CD14-positive monocyte (primary cell): Measurements from ENCODE around the gene FZD7. TPM values are rescaled to one million over a fixed set of nuclear protein-coding genes. Genes with fewer than 3 reads are reported as not detected.

Source experiments
- DNase-seq, 3 donors: peaks; one replicate each; pipeline ENCODE4 v3.0.0-alpha.2; 2011 to 2022
- H2AFZ ChIP-seq: 2 replicates; pipeline ENCODE4 v1.6.0; 2012; ENCODE audit warnings: mild to moderate bottlenecking, low read depth, low read length, inconsistent platforms; ENCODE audit not compliant: insufficient read depth, poor library complexity, severe bottlenecking
- H3K27ac ChIP-seq, 2 donors: 1 replicate in 1 of 2; 2 replicates in 1 of 2; pipeline ENCODE4 v1.5.1; 2012 to 2013; ENCODE audit warnings: low read length in 2 of 2, control low read depth in 1 of 2, inconsistent platforms in 1 of 2, low read depth in 1 of 2, mild to moderate bottlenecking in 1 of 2
- H3K27me3 ChIP-seq, 2 donors: one replicate each; pipeline versions ENCODE4 v1.6.0 to v1.6.1; 2011 to 2013; ENCODE audit warnings: low read length in 2 of 2; ENCODE audit not compliant: control insufficient read depth in 2 of 2, insufficient read depth in 2 of 2
- H3K36me3 ChIP-seq, 2 donors: replicated peaks in 1 of 2; 1 replicate in 1 of 2; 2 replicates in 1 of 2; pipeline versions ENCODE4 v1.5.1 to v1.6.1; 2012 to 2013; ENCODE audit warnings: low read length in 2 of 2, control low read depth in 1 of 2, inconsistent platforms in 1 of 2, mild to moderate bottlenecking in 1 of 2; ENCODE audit not compliant: insufficient read depth in 2 of 2, control insufficient read depth in 1 of 2
- H3K4me1 ChIP-seq, 2 donors: 1 replicate in 1 of 2; 2 replicates in 1 of 2; pipeline versions ENCODE4 v1.5.1 to v1.6.1; 2012 to 2013; ENCODE audit warnings: low read length in 2 of 2, control low read depth in 1 of 2, inconsistent platforms in 1 of 2, mild to moderate bottlenecking in 1 of 2, moderate library complexity in 1 of 2; ENCODE audit not compliant: insufficient read depth in 2 of 2, control insufficient read depth in 1 of 2
- H3K4me2 ChIP-seq: replicated peaks from 2 replicates; pipeline ENCODE3; 2012; ENCODE audit warnings: low read length, moderate library complexity, mild to moderate bottlenecking; ENCODE audit not compliant: poor library complexity, severe bottlenecking; ENCODE audit errors: extremely low read depth
- H3K4me3 ChIP-seq, 3 experiments: fragments of 200-600 bp in 1 of 3; sonication (generic) in 1 of 3; replicated peaks in 1 of 3; 1 replicate in 2 of 3; 2 replicates in 1 of 3; pipeline ENCODE4 v1.5.1; 2011 to 2013; ENCODE audit warnings: low read length in 3 of 3, mild to moderate bottlenecking in 3 of 3, control low read depth in 2 of 3, low read depth in 2 of 3, inconsistent platforms in 1 of 3, moderate library complexity in 1 of 3
- H3K79me2 ChIP-seq: 2 replicates; pipeline ENCODE4 v1.6.0; 2012; ENCODE audit warnings: mild to moderate bottlenecking, control low read depth, inconsistent platforms, low read length, moderate library complexity; ENCODE audit not compliant: insufficient read depth
- H3K9ac ChIP-seq: 2 replicates; pipeline ENCODE4 v1.6.0; 2017; ENCODE audit warnings: low read length, mild to moderate bottlenecking; ENCODE audit not compliant: insufficient read depth, poor library complexity, severe bottlenecking
- H3K9me3 ChIP-seq, 2 donors: replicated peaks in 1 of 2; 1 replicate in 1 of 2; 2 replicates in 1 of 2; pipeline versions ENCODE4 v1.5.1 to v1.6.1; 2012 to 2013; ENCODE audit warnings: low read length in 2 of 2, control low read depth in 1 of 2; ENCODE audit not compliant: control insufficient read depth in 1 of 2, insufficient read depth in 1 of 2
- H4K20me1 ChIP-seq: 2 replicates; pipeline ENCODE4 v1.6.0; 2012; ENCODE audit warnings: mild to moderate bottlenecking, low read length, control low read depth, moderate library complexity; ENCODE audit not compliant: insufficient read depth
- H3K27ac Mint-ChIP-seq, 7 donors: one replicate each; pipeline ENCODE4 v1.8.0; 2020; ENCODE audit warnings: mild to moderate bottlenecking in 7 of 7, mixed read lengths in 7 of 7, moderate library complexity in 6 of 7, inconsistent platforms in 2 of 7
- H3K27me3 Mint-ChIP-seq, 3 donors: one replicate each; pipeline ENCODE4 v1.8.0; 2021 to 2022; ENCODE audit warnings: low read depth in 3 of 3, mild to moderate bottlenecking in 3 of 3, mixed read lengths in 3 of 3, moderate library complexity in 3 of 3, inconsistent platforms in 1 of 3
- H3K36me3 Mint-ChIP-seq, 2 donors: one replicate each; pipeline ENCODE4 v1.8.0; 2020; ENCODE audit warnings: mixed read lengths in 2 of 2, inconsistent platforms in 1 of 2, mild to moderate bottlenecking in 1 of 2
- H3K4me1 Mint-ChIP-seq: one replicate; pipeline ENCODE4 v1.8.0; 2020; ENCODE audit warnings: mild to moderate bottlenecking, mixed read lengths
- H3K4me3 Mint-ChIP-seq, 2 donors: one replicate each; pipeline ENCODE4 v1.8.0; 2020; ENCODE audit warnings: mild to moderate bottlenecking in 2 of 2, mixed read lengths in 2 of 2, moderate library complexity in 1 of 2
- H3K9me3 Mint-ChIP-seq, 7 donors: one replicate each; pipeline ENCODE4 v1.8.0; 2020 to 2022; ENCODE audit warnings: mixed read lengths in 7 of 7, mild to moderate bottlenecking in 6 of 7, moderate library complexity in 6 of 7, inconsistent platforms in 2 of 7
- WGBS: methylation state at CpG from one replicate; pipeline ENCODE4 v1.1.5; 2013; ENCODE audit warnings: missing lambda C conversion rate; ENCODE audit not compliant: insufficient coverage; 5-methylcytosine and 5-hydroxymethylcytosine counted together
- intact Hi-C, 2 donors: fragments of 100-400 bp; cut with micrococcal nuclease; formaldehyde crosslinking; loops; one replicate each; pipeline versions ENCODE4 v1.15.0 to v1.15.1; 2023
- polyA plus RNA-seq, 3 donors: library from polyadenylated mRNA; depleted of rRNA in 1 of 3; unstranded in 2 of 3; stranded (reverse) in 1 of 3; fragments of 300-500 nt in 2 of 3; fragments of >200 nt in 1 of 3; fragmentation: Illumina TruSeq in 2 of 3; gene quantifications; 1 replicate in 2 of 3; 2 replicates in 1 of 3; pipeline ENCODE4 v1.2.3, GENCODE V29; 2012 to 2021
- TF ChIP-seq, protein P1 (sequence below): fragments of 200-600 bp; IDR thresholded peaks from one replicate; pipeline ENCODE4 v1.8.0; 2022; ENCODE audit warnings: antibody characterized with exemption, mild to moderate bottlenecking

Gene FZD7
- polyA plus RNA-seq, 3 donors = 0.05 to 0.28 TPM; not detected in 1

GRCh38 chr2:202009019-202009481 lies 24.6 kb upstream of the FZD7 start:
- Mint-ChIP-seq H3K4me1 (no peaks in the 10 kb centered on the region), H3K4me3 (no peak overlapping the region), H3K27me3 (peaks cover 0 to 10% (median 4%) of the 10 kb centered on the region in 3 donors), H3K27ac (no peak overlapping the region), H3K36me3 (no peaks in the 10 kb centered on the region), H3K9me3 (no peaks in the 10 kb centered on the region)
- Histone ChIP-seq H3K36me3 (no peaks in the 10 kb centered on the region), H3K9me3 (no peaks in the 10 kb centered on the region), H3K9ac (no peak overlapping the region), H3K79me2 (no peaks in the 10 kb centered on the region), H3K27me3 (no peaks in the 10 kb centered on the region), H3K4me3 (no peak overlapping the region), H3K4me2 (no peak overlapping the region), H3K4me1 (no peaks in the 10 kb centered on the region), H3K27ac (no peak overlapping the region), H2AFZ (no peak overlapping the region), H4K20me1 (no peaks in the 10 kb centered on the region)
- intact Hi-C loops = no loop called here
- 79% methylated on average over 5 of the region's 5 CpGs for WGBS
- TF ChIP-seq, protein P1, sequence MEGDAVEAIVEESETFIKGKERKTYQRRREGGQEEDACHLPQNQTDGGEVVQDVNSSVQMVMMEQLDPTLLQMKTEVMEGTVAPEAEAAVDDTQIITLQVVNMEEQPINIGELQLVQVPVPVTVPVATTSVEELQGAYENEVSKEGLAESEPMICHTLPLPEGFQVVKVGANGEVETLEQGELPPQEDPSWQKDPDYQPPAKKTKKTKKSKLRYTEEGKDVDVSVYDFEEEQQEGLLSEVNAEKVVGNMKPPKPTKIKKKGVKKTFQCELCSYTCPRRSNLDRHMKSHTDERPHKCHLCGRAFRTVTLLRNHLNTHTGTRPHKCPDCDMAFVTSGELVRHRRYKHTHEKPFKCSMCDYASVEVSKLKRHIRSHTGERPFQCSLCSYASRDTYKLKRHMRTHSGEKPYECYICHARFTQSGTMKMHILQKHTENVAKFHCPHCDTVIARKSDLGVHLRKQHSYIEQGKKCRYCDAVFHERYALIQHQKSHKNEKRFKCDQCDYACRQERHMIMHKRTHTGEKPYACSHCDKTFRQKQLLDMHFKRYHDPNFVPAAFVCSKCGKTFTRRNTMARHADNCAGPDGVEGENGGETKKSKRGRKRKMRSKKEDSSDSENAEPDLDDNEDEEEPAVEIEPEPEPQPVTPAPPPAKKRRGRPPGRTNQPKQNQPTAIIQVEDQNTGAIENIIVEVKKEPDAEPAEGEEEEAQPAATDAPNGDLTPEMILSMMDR = no peak
- DNase-seq = no peak

- H3K27me3 Mint-ChIP-seq = peaks cover 0 to 10% (median 6%) of the 10 kb centered on the region in 3 donors
- Histone ChIP-seq H3K4me2 (no peak overlapping the region), H3K36me3 (no peaks in the 10 kb centered on the region), H2AFZ (no peak overlapping the region), H3K27me3 (no peaks in the 10 kb centered on the region), H3K27ac (no peak overlapping the region), H4K20me1 (no peaks in the 10 kb centered on the region), H3K9me3 (no peaks in the 10 kb centered on the region), H3K79me2 (no peaks in the 10 kb centered on the region), H3K4me3 (no peak overlapping the region), H3K9ac (no peak overlapping the region), H3K4me1 (no peaks in the 10 kb centered on the region)
- no peak for DNase-seq
- no peak overlapping the region for H3K4me3 Mint-ChIP-seq
- H3K27ac Mint-ChIP-seq = no peak overlapping the region
- 89% methylated on average over 5 of the region's 7 CpGs for WGBS
- intact Hi-C loops = no loop called here
- H3K4me1 Mint-ChIP-seq = no peaks in the 10 kb centered on the region
- H3K36me3 Mint-ChIP-seq = no peaks in the 10 kb centered on the region
- TF ChIP-seq, protein P1 = no peak
- no peaks in the 10 kb centered on the region for H3K9me3 Mint-ChIP-seq
These were observed 24.1 kb upstream of the FZD7 start for GRCh38 chr2:202009581-202009980.
